Measurements from ENCODE around the gene OR52D1. TPM values are rescaled to one million over a fixed set of nuclear protein-coding genes. Genes with fewer than 3 reads are reported as not detected.

Gene OR52D1
- total and polyA plus RNA-seq, 9 of the 15 experiments (the other 6 are each of a cell fraction or from before 2014, with no cell fraction given) = 0.14 to 1.3 (median 0.97) TPM; not detected in 6

GRCh38 chr11:5508605-5509004 lies 20.1 kb downstream of the OR52D1 start (continued):
- TF ChIP-seq, protein P1, sequence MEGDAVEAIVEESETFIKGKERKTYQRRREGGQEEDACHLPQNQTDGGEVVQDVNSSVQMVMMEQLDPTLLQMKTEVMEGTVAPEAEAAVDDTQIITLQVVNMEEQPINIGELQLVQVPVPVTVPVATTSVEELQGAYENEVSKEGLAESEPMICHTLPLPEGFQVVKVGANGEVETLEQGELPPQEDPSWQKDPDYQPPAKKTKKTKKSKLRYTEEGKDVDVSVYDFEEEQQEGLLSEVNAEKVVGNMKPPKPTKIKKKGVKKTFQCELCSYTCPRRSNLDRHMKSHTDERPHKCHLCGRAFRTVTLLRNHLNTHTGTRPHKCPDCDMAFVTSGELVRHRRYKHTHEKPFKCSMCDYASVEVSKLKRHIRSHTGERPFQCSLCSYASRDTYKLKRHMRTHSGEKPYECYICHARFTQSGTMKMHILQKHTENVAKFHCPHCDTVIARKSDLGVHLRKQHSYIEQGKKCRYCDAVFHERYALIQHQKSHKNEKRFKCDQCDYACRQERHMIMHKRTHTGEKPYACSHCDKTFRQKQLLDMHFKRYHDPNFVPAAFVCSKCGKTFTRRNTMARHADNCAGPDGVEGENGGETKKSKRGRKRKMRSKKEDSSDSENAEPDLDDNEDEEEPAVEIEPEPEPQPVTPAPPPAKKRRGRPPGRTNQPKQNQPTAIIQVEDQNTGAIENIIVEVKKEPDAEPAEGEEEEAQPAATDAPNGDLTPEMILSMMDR (IDR thresholded peaks at IDR 0.05 in 2 of 3, conservative IDR thresholded peaks at IDR 0.05 in 1 of 3; ENCODE audit: insufficient read depth in 2 of 3, low read depth in 1 of 3, low read length in 3 of 3) = peak; percentile 25 to 47 (median 27); a peak in 1 of 6 replicates
- no peak for TF ChIP-seq GTF2F1 (IDR thresholded peaks at IDR 0.05; ENCODE audit: low read depth, low read length)
- no peak for TF ChIP-seq STAG1 (CRISPR knock-in tag; IDR thresholded peaks at IDR 0.05; ENCODE audit: borderline replicate concordance)
- TF ChIP-seq, protein P2, sequence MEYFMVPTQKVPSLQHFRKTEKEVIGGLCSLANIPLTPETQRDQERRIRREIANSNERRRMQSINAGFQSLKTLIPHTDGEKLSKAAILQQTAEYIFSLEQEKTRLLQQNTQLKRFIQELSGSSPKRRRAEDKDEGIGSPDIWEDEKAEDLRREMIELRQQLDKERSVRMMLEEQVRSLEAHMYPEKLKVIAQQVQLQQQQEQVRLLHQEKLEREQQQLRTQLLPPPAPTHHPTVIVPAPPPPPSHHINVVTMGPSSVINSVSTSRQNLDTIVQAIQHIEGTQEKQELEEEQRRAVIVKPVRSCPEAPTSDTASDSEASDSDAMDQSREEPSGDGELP (CRISPR knock-in tag; IDR thresholded peaks at IDR 0.05; ENCODE audit: borderline replicate concordance) = peak; percentile 10; the same call in 1 of the 2 replicates
- TF ChIP-seq, protein P3, sequence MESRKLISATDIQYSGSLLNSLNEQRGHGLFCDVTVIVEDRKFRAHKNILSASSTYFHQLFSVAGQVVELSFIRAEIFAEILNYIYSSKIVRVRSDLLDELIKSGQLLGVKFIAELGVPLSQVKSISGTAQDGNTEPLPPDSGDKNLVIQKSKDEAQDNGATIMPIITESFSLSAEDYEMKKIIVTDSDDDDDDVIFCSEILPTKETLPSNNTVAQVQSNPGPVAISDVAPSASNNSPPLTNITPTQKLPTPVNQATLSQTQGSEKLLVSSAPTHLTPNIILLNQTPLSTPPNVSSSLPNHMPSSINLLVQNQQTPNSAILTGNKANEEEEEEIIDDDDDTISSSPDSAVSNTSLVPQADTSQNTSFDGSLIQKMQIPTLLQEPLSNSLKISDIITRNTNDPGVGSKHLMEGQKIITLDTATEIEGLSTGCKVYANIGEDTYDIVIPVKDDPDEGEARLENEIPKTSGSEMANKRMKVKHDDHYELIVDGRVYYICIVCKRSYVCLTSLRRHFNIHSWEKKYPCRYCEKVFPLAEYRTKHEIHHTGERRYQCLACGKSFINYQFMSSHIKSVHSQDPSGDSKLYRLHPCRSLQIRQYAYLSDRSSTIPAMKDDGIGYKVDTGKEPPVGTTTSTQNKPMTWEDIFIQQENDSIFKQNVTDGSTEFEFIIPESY (CRISPR knock-in tag; IDR thresholded peaks at IDR 0.05) = peak; percentile 84

All from K562 (cell line).